Esophagus squamous epithelium (tissue), 4 donors: Measurements from ENCODE around the gene NPAP1.

Source experiments
- POLR2A ChIP-seq, 4 donors: fragments of 450-650 bp; IDR thresholded peaks; one replicate each; pipeline ENCODE4 v1.6.1; 2017; ENCODE audit warnings: antibody characterized with exemption in 4 of 4, mild to moderate bottlenecking in 4 of 4, moderate library complexity in 3 of 4
- TF ChIP-seq, protein P1 (sequence below), 6 experiments: fragments of 450-650 bp in 4 of 6; fragments of 200-600 bp in 2 of 6; sonication (generic) in 2 of 6; IDR thresholded peaks; one replicate each; pipeline ENCODE4 v1.5.1; 2016 to 2019; ENCODE audit warnings: antibody characterized with exemption in 6 of 6, mild to moderate bottlenecking in 4 of 6, moderate library complexity in 4 of 6

DNA sequence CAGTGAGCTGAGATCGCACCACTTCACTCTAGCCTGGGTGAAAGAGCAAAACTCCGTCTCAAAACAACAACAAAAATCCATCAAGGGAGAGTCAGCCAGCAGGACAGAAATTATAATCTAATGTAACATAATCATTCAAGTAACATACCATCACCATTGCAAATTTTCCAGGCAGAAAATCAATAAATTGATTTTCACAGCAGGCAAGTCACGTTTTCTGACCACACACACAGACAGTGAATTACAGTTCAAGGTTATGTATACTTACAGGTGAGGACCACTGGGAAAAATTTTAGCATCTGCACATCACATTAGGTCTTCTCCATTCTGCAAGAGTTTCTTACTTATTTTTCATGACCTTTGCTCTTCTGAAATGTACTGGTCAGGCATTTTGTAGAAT, 29.9 kb upstream of the NPAP1 start:
- TF ChIP-seq, protein P1, sequence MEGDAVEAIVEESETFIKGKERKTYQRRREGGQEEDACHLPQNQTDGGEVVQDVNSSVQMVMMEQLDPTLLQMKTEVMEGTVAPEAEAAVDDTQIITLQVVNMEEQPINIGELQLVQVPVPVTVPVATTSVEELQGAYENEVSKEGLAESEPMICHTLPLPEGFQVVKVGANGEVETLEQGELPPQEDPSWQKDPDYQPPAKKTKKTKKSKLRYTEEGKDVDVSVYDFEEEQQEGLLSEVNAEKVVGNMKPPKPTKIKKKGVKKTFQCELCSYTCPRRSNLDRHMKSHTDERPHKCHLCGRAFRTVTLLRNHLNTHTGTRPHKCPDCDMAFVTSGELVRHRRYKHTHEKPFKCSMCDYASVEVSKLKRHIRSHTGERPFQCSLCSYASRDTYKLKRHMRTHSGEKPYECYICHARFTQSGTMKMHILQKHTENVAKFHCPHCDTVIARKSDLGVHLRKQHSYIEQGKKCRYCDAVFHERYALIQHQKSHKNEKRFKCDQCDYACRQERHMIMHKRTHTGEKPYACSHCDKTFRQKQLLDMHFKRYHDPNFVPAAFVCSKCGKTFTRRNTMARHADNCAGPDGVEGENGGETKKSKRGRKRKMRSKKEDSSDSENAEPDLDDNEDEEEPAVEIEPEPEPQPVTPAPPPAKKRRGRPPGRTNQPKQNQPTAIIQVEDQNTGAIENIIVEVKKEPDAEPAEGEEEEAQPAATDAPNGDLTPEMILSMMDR (IDR thresholded peaks at IDR 0.05), result no peak
- TF ChIP-seq POLR2A (IDR thresholded peaks at IDR 0.05), result no peak
